Stimulated activated memory B cell treated with anti-CD40 and anti-IgM and Interleukin-4, amounts not matched to agents 10 μg/mL and 1 μg/mL and 100 μg/mL, for 72 hours (primary cell): ENCODE results near the gene TACC2.

Experiments used
- ATAC-seq: fragments of 150-1000 bp; cut with Tn5 transposase; 2 replicates; pipeline ENCODE4 v1.10.0; 2021
- H3K27ac Mint-ChIP-seq: one replicate; pipeline ENCODE4 v1.8.0; 2022; ENCODE audit warnings: mild to moderate bottlenecking, mixed read lengths
- H3K27me3 Mint-ChIP-seq: one replicate; pipeline ENCODE4 v1.8.0; 2022; ENCODE audit warnings: mixed read lengths
- H3K36me3 Mint-ChIP-seq: one replicate; pipeline ENCODE4 v1.8.0; 2022; ENCODE audit warnings: mixed read lengths
- H3K4me1 Mint-ChIP-seq: one replicate; pipeline ENCODE4 v1.8.0; 2022; ENCODE audit warnings: mixed read lengths
- H3K4me3 Mint-ChIP-seq: one replicate; pipeline ENCODE4 v1.8.0; 2022; ENCODE audit warnings: mild to moderate bottlenecking, moderate library complexity, mixed read lengths
- H3K9me3 Mint-ChIP-seq: one replicate; pipeline ENCODE4 v1.8.0; 2022; ENCODE audit warnings: mixed read lengths

Gene TACC2

GRCh38 chr10:122277526-122278136 lies 288.7 kb downstream of the TACC2 start:
- Mint-ChIP-seq H3K27me3 (peaks cover 12% of the 10 kb centered on the region), H3K4me3 (no peak overlapping the region), H3K36me3 (no peaks in the 10 kb centered on the region), H3K9me3 (no peaks in the 10 kb centered on the region), H3K27ac (no peak overlapping the region), H3K4me1 (peaks cover 4% of the 10 kb centered on the region)
- no peak for ATAC-seq

GRCh38 chr10:122279725-122280141 lies 290.8 kb downstream of the TACC2 start:
- ATAC-seq, result no peak
- H3K27me3 Mint-ChIP-seq, result peaks cover 20% of the 10 kb centered on the region
- H3K4me3 Mint-ChIP-seq, result no peak overlapping the region
- H3K4me1 Mint-ChIP-seq, result peaks cover 4% of the 10 kb centered on the region
- H3K27ac Mint-ChIP-seq, result no peak overlapping the region
- H3K36me3 Mint-ChIP-seq, result no peaks in the 10 kb centered on the region
- no peaks in the 10 kb centered on the region for H3K9me3 Mint-ChIP-seq

GRCh38 chr10:122280156-122280555 lies 291.2 kb downstream of the TACC2 start:
- peaks cover 20% of the 10 kb centered on the region for H3K27me3 Mint-ChIP-seq
- H3K27ac Mint-ChIP-seq, result no peak overlapping the region
- H3K36me3 Mint-ChIP-seq, result no peaks in the 10 kb centered on the region
- ATAC-seq, result no peak
- peaks cover 4% of the 10 kb centered on the region for H3K4me1 Mint-ChIP-seq
- H3K4me3 Mint-ChIP-seq, result no peak overlapping the region
- no peaks in the 10 kb centered on the region for H3K9me3 Mint-ChIP-seq

- no peak overlapping the region for H3K27ac Mint-ChIP-seq
- ATAC-seq, result no peak
- peaks cover 4% of the 10 kb centered on the region for H3K4me1 Mint-ChIP-seq
- H3K4me3 Mint-ChIP-seq, result no peak overlapping the region
- H3K9me3 Mint-ChIP-seq, result no peaks in the 10 kb centered on the region
- H3K36me3 Mint-ChIP-seq, result no peaks in the 10 kb centered on the region
- peaks cover 20% of the 10 kb centered on the region for H3K27me3 Mint-ChIP-seq
Measured at GRCh38 chr10:122281018-122281626, 292.2 kb downstream of the TACC2 start.

GRCh38 chr10:122281751-122282150 lies 292.8 kb downstream of the TACC2 start:
- no peak overlapping the region for H3K27ac Mint-ChIP-seq

GRCh38 chr10:122282253-122282671 lies 293.3 kb downstream of the TACC2 start:
- H3K4me3 Mint-ChIP-seq, result no peak overlapping the region
- no peaks in the 10 kb centered on the region for H3K9me3 Mint-ChIP-seq
- peaks cover 29% of the 10 kb centered on the region for H3K27me3 Mint-ChIP-seq
- ATAC-seq, result no peak
- peaks cover 4% of the 10 kb centered on the region for H3K4me1 Mint-ChIP-seq
- no peak overlapping the region for H3K27ac Mint-ChIP-seq
- no peaks in the 10 kb centered on the region for H3K36me3 Mint-ChIP-seq

More at GRCh38 chr10:122281751-122282150, 292.8 kb downstream of the TACC2 start:
- Mint-ChIP-seq H3K36me3 (no peaks in the 10 kb centered on the region), H3K9me3 (no peaks in the 10 kb centered on the region), H3K4me1 (peaks cover 4% of the 10 kb centered on the region), H3K27me3 (peaks cover 25% of the 10 kb centered on the region), H3K4me3 (no peak overlapping the region)
- ATAC-seq, result no peak

- no peak for ATAC-seq
- H3K36me3 Mint-ChIP-seq, result no peaks in the 10 kb centered on the region
- no peak overlapping the region for H3K4me3 Mint-ChIP-seq
- H3K9me3 Mint-ChIP-seq, result no peaks in the 10 kb centered on the region
- H3K27me3 Mint-ChIP-seq, result peaks cover 29% of the 10 kb centered on the region
- H3K4me1 Mint-ChIP-seq, result peaks cover 4% of the 10 kb centered on the region
- no peak overlapping the region for H3K27ac Mint-ChIP-seq
Measured at GRCh38 chr10:122282909-122283308, 293.9 kb downstream of the TACC2 start.

- no peaks in the 10 kb centered on the region for H3K9me3 Mint-ChIP-seq
- no peaks in the 10 kb centered on the region for H3K4me1 Mint-ChIP-seq
- peaks cover 42% of the 10 kb centered on the region for H3K27me3 Mint-ChIP-seq
- no peak overlapping the region for H3K4me3 Mint-ChIP-seq
- ATAC-seq, result no peak
- no peak overlapping the region for H3K27ac Mint-ChIP-seq
- no peaks in the 10 kb centered on the region for H3K36me3 Mint-ChIP-seq
Measured at GRCh38 chr10:122285506-122286444, 296.8 kb downstream of the TACC2 start.

GRCh38 chr10:122286867-122287266 lies 297.9 kb downstream of the TACC2 start:
- ATAC-seq, result no peak
- peaks cover 37% of the 10 kb centered on the region for H3K27me3 Mint-ChIP-seq
- H3K4me1 Mint-ChIP-seq, result no peaks in the 10 kb centered on the region
- no peaks in the 10 kb centered on the region for H3K9me3 Mint-ChIP-seq
- H3K4me3 Mint-ChIP-seq, result no peak overlapping the region
- H3K27ac Mint-ChIP-seq, result no peak overlapping the region
- H3K36me3 Mint-ChIP-seq, result no peaks in the 10 kb centered on the region

- Mint-ChIP-seq H3K27ac (no peak overlapping the region), H3K4me3 (no peak overlapping the region), H3K9me3 (no peaks in the 10 kb centered on the region), H3K4me1 (no peaks in the 10 kb centered on the region), H3K27me3 (peaks cover 30% of the 10 kb centered on the region), H3K36me3 (no peaks in the 10 kb centered on the region)
- no peak for ATAC-seq
Measured at GRCh38 chr10:122287570-122287969, 298.6 kb downstream of the TACC2 start.

GRCh38 chr10:122288262-122288661 lies 299.3 kb downstream of the TACC2 start:
- Mint-ChIP-seq H3K27me3 (peaks cover 23% of the 10 kb centered on the region), H3K4me1 (no peaks in the 10 kb centered on the region), H3K9me3 (no peaks in the 10 kb centered on the region), H3K36me3 (no peaks in the 10 kb centered on the region), H3K27ac (no peak overlapping the region), H3K4me3 (no peak overlapping the region)
- no peak for ATAC-seq

- no peak for ATAC-seq
- Mint-ChIP-seq H3K4me1 (no peaks in the 10 kb centered on the region), H3K9me3 (no peaks in the 10 kb centered on the region), H3K4me3 (no peak overlapping the region), H3K27me3 (peaks cover 22% of the 10 kb centered on the region), H3K36me3 (no peaks in the 10 kb centered on the region), H3K27ac (no peak overlapping the region)
Measured at GRCh38 chr10:122288917-122289316, 300.0 kb downstream of the TACC2 start.

- Mint-ChIP-seq H3K4me3 (no peak overlapping the region), H3K27ac (no peak overlapping the region), H3K27me3 (peaks cover 30% of the 10 kb centered on the region), H3K36me3 (no peaks in the 10 kb centered on the region), H3K9me3 (no peaks in the 10 kb centered on the region), H3K4me1 (no peaks in the 10 kb centered on the region)
- ATAC-seq, result no peak
Measured at GRCh38 chr10:122290334-122290733, 301.4 kb downstream of the TACC2 start.

GRCh38 chr10:122290833-122291532 lies 302.0 kb downstream of the TACC2 start:
- Mint-ChIP-seq H3K27me3 (peaks cover 31% of the 10 kb centered on the region), H3K27ac (no peak overlapping the region)
- ATAC-seq, result no peak

GRCh38 chr10:122291739-122292138 lies 302.8 kb downstream of the TACC2 start:
- Mint-ChIP-seq H3K4me3 (no peak overlapping the region), H3K4me1 (no peaks in the 10 kb centered on the region), H3K9me3 (no peaks in the 10 kb centered on the region), H3K27me3 (peaks cover 30% of the 10 kb centered on the region), H3K36me3 (no peaks in the 10 kb centered on the region), H3K27ac (no peak overlapping the region)
- ATAC-seq, result no peak

More at GRCh38 chr10:122290833-122291532, 302.0 kb downstream of the TACC2 start:
- Mint-ChIP-seq H3K9me3 (no peaks in the 10 kb centered on the region), H3K4me1 (no peaks in the 10 kb centered on the region), H3K4me3 (no peak overlapping the region), H3K36me3 (no peaks in the 10 kb centered on the region)
